Stimulated activated naive CD4-positive, alpha-beta T cell treated with Interleukin-2 at 50 U/mL for 16 hours (primary cell): ENCODE results near the gene SBF1.
A peak's percentile ranks its signal among the peaks of the same experiment; 100 is the strongest.
"Not testable (repeated sequence)": the region's sequence is repeated elsewhere in the genome, so short reads cannot be mapped to it uniquely, and the experiment has no call there.

ENCODE experiments used
- DNase-seq: peaks from one replicate; lab custom pipeline; 2025; lab: John Stamatoyannopoulos, UW

Gene SBF1, protein sequence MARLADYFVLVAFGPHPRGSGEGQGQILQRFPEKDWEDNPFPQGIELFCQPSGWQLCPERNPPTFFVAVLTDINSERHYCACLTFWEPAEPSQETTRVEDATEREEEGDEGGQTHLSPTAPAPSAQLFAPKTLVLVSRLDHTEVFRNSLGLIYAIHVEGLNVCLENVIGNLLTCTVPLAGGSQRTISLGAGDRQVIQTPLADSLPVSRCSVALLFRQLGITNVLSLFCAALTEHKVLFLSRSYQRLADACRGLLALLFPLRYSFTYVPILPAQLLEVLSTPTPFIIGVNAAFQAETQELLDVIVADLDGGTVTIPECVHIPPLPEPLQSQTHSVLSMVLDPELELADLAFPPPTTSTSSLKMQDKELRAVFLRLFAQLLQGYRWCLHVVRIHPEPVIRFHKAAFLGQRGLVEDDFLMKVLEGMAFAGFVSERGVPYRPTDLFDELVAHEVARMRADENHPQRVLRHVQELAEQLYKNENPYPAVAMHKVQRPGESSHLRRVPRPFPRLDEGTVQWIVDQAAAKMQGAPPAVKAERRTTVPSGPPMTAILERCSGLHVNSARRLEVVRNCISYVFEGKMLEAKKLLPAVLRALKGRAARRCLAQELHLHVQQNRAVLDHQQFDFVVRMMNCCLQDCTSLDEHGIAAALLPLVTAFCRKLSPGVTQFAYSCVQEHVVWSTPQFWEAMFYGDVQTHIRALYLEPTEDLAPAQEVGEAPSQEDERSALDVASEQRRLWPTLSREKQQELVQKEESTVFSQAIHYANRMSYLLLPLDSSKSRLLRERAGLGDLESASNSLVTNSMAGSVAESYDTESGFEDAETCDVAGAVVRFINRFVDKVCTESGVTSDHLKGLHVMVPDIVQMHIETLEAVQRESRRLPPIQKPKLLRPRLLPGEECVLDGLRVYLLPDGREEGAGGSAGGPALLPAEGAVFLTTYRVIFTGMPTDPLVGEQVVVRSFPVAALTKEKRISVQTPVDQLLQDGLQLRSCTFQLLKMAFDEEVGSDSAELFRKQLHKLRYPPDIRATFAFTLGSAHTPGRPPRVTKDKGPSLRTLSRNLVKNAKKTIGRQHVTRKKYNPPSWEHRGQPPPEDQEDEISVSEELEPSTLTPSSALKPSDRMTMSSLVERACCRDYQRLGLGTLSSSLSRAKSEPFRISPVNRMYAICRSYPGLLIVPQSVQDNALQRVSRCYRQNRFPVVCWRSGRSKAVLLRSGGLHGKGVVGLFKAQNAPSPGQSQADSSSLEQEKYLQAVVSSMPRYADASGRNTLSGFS (N-terminal part only)

DNA sequence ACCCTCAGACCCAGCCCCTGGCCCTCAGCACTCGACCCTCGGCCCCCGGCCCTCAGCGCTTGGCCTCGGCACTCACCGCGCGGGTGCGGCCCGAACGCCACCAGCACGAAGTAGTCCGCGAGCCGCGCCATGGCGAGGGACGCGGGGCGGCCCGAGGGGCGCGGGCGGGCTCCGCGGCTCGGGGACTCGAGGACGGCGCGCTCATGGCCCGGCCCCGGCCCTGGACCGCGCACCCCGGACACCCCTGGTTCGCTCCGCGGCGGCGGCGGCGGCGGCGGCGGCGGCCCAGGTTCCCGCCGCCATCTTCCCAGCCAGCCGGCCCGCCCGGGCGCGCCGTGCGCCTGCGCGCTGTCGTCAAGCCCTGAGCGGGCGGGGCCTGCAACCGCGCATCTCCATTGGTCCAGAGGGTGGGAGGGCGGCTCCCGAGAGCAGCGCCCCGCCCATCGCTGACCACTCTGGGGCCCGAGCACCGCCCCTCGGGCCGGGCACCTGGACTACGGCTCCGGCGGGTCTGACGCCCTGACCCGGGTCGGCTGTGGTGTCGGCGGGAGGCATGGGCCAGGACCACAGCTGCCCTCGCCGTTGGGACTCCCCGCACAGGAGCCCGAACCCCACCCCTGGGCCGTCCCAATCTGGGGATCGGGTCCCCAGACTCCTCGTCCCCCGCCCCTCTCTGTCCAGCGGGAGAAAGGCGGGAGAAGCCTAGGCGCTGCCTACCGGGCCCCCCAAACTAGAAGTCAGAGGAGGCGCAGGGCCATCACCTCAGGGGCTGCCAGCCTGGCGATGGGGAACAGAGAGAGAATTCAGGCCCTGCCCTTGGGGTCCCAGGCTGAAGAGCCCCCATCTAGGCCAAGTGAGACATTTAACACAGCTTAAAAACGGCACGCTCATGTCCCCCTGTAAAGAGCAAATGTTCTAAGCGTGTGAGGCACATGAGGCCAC lies at the start of gene SBF1:
SBF1 (minus strand) TSS at position 326 of the 942 bp plus-strand sequence; CDS start at position 131, 195 bp downstream.
- peak; percentile 84 for DNase-seq

DNA sequence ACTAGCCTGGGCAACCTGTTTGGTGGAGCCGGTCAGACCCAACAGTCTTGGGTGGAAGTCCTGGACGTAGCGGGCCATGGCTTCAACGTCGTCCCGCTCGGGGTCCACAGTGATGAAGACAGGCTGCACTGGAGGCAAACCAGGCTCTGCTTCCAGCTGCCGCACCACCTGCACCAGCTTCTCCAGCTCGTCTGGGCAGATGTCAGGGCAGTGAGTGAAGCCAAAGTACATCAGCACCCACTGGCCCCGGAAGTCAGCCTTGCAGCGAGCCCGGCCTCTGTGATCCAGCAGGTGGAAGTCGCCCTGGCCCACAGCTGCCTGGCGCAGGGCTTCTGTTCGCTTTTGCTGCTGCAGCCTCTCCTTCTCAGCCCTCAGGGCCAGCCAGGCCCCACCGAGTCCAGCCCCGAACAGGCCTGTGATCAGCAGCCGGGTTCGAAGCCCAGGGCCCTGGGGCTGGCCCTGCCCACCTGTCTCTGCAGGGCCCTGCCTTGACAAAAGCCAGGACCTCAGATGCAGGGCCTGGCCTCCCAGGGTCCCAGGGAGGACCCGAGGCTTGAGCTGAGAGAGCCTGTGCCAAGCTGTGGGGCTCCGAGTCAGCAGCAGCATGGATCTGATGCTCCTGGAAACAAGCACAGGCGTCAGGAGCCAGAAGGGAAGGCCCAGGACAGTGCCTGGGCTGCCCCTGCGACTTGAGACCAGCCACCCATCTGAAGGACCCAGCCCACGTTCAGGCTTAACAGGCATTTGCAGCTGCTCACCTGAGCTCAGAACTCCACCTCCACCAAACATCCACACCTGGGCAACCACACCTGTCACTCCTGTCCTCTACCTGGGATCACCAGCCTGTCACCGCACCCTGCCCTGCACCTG lies 49.2 kb upstream of the SBF1 start:
- no peak for DNase-seq

DNA sequence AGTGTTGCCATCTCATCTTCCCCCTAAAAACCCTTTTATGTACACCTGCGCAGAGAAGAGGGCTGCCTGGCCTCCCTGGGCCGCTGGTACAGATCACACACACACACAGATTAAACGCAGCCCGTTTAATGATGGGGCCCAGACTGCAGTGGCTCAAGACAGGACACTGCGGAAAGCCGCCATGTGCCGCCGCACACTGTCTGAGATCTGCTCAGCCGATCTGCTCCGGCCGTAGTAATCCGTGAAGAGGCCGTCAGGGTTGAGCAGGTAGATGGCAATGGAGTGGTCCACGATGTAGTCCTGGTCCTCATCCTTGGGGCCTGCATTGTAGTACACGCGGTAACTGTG lies 48.6 kb upstream of the SBF1 start:
- DNase-seq = no peak

DNA sequence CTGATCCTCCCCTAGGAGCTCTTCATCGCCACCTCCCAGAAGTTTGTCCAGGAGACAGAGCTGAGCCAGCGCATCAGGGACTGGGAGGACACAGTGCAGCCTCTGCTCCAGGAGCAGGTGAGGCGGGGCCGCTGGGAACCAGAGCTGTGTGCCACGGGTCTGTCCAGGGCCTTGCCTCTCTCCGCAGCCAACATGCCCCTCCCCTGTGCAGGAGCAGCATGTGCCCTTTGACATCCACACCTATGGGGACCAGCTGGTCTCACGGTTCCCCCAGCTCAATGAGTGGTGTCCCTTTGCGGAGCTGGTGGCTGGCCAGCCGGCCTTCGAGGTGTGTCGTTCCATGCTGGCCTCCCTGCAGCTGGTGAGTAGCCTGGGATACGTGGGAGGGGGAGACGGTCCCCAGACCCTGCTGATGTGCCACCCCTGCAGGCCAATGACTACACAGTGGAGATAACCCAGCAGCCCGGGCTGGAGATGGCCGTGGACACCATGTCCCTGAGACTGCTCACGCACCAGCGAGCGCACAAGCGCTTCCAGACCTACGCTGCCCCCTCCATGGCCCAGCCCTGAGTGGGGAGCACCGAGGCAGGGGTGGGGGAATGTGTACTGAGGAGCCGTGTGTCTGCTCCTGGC lies 48.1 kb upstream of the SBF1 start:
- DNase-seq = no peak

DNA sequence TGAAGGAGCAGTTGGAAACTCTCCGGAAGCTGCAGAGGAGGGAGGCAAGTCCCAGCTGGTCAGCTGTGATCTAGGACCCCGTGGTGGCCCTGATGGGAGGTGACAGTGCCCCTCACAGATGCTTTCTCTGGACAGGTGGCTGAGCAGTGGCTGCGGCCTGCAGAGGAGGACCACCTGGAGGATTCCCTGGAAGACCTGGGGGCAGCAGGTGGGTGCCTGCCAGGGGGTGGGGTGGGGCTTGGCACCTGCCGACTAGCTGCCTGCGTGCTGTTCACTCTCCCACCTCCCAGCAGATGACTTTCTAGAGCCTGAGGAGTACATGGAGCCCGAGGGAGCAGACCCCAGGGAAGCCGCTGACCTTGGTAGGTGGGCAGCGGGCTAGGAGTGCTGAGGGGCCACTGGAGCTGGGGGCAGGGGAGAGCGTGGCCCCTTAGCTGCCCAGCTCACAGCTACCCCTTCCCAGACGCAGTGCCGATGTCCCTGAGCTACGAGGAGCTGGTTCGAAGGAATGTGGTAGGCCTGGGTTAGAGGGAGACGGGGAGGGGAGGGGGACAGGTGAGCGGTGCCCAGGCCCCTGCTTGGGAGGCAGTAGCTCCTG lies 47.5 kb upstream of the SBF1 start:
- DNase-seq = no peak

DNA sequence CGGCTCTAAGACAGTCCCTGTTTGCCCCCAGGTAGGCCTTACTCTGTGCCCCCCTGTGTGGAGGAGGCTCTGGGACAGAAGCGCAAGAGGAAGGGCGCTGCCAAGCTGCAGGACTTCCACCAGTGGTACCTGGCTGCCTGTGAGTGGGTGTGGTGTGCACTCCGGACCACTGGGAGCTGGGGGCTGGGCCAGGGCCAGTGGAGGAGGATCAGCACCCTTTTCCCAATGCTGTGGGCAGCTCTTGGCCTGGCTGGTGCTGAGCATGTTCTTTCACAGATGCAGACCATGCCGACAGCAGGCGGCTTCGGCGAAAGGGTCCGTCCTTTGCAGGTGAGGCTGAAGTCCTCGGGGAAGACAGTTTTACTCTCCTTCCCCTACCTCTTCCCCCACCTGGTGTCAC lies 46.9 kb upstream of the SBF1 start:
- DNase-seq = no peak

DNA sequence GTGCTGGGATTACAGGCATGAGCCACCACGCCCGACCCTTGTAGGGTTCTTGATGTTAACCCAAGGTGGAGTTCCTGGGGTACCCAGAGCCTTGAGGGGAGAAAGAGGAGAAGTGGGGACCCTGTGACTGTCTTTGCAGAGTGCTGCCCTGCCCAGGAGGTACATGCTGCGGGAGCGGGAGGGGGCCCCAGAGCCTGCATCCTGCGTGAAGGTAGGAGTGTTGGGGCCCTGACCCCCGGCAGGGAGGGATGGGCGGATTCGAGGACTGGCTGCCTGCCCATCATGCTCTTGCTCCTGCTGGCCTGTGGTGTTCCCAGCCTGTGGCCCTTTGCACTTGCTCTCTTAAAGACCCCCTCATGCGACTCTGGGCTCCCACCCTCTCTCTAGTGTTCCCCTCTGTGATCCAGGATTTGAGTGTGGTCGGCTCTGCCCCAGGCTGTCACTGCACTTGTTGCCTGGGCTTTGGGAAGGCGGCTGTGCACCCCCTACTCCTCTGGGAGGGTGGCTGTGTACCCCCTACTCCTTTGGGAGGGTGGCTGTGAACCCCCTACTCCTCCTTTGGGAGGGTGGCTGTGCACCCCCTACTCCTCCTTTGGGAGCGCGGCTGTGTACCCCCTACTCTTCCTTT lies 46.1 kb upstream of the SBF1 start:
- DNase-seq = no peak

DNA sequence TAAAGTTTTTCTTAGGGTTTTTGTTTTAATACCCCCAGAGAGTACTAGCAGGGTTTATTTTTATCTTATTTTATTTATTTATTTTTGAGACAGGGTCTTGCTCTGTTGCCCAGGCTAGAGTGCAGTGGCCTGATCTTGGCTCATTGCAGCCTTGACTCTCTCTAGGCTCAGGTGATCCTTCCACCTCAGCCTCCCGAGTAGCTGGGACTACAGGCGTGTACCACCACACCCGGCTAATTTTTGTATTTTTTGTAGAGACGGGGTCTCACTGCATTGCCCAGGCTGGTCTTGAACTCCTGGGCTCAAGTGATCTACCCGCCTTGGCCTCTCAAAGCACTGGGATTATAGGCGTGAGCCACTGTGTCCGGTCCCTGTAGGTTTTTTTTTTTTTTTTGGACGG lies 45.3 kb upstream of the SBF1 start:
- DNase-seq = not testable (repeated sequence)

DNA sequence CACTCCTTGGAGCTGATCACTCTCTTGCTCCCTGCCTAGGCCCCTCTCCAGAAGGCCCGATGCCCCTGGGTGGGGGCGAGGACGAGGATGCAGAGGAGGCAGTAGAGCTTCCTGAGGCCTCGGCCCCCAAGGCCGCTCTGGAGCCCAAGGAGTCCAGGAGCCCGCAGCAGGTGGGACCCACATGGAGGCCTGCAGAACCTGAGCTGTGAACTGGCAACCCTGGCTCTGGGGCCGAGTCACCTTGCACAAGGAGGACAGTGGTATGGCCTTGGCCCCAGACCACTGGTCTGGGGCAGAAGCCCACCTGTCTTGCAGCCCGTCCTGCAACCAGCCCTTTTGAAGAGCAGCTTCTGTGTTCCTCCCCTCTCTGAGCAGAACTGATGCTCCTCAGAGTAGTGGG lies 44.3 kb upstream of the SBF1 start:
- DNase-seq = no peak

DNA sequence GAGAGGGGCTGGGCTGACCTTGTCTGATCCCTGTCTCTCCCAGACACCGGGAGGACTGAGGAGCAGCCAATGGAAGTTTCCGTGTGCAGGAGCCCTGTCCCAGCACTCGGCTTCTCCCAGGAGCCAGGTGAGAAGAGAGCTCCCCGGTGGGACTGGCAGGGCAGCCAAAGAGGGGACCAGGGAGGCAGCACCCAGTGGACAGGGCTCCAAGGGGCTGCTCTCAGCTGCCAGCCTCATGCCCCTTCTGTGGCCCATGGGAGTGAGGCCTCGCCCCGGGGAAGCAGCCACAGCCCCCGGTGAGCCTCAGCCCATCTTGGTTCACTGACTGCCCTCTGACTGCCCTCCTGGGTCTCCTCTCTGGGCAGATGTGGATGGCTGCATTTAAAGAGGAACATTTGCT lies 43.8 kb upstream of the SBF1 start:
- DNase-seq = no peak

DNA sequence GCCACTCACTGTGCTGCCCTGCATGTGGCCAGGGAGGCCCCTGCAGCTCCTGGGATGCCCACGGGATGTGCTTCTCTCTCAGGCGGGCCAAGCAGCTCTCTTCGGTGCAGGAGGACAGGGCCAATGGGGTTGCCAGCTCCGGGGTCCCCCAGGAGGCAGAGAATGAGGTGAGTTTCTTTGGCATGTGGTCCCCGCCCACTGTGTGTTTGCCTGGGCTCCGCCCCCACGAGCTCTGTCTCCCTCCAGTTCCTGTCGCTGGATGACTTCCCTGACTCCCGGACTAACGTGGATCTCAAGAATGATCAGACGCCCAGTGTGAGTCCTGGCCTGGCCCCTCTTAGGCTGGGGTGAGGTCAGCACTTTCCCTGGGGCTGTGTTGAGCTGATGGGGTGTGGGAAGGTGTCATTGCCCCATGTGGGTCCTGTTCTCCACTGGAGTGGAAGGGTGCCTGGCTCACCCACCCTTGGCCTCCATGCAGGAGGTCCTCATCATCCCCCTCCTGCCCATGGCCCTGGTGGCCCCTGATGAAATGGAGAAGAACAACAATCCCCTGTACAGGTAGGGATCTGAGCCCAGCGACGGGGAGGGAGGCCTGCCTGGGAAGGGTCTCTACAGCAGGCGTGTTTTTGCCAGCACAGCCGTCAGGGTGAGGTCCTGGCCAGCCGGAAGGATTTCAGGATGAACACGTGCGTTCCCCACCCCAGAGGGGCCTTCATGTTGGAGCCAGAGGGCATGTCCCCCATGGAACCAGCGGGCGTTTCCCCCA lies 42.8 kb upstream of the SBF1 start:
- no peak for DNase-seq

DNA sequence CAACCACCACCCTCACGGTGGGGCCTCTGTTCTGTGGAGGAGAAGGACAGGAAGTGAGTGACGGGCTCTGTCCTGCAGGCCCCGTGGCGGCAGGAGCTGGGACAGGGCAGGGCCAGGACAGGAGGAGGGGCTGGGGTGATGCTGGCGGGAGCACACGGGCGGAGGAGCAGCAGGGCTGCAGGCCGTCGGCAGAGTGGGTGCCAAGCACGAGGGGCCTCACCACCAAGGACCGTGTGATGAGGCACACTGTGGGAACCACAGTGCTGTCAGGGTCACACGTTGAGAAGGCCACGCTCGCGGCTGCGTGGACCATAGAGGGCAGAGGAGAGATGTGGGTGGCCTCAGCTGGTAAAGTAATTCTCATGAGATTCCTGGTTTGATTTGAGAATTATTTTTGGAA lies 42.1 kb upstream of the SBF1 start:
- no peak for DNase-seq

DNA sequence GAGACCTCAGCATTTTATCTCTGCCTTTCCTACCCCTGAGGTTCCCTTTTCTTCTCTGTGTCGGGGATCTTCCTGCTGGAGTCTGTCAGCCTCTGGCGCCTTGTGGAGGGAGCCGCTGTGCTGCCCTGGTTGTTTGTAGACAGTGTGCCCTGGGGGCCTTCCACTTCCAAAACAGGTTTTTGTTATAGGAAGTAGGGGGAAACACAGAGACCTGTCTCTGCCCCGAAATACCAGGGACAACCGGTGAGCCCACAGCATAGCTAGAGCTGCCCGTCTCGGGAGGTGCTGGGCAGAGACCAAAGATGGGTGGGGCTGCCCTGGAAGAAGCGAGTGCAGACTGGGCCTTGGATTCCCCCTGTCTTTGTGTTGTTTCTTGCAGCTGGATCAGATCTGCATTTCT lies 41.2 kb upstream of the SBF1 start:
- no peak for DNase-seq

DNA sequence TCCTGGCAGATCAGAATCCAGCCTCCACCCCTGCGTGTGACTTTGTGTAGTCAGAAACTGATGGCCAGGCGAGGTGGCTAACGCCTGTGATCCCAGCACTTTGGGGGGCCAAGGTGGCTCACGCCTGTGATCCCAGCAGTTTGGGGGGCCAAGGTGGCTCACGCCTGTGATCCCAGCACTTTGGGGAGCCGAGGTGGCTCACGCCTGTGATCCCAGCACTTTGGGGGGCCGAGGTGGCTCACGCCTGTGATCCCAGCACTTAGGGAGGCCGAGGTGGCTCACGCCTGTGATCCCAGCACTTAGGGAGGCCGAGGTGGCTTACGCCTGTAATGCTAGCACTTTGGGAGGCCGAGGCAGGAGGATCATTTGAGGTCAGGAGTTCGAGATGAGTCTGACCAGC lies 38.3 kb upstream of the SBF1 start:
- DNase-seq = no peak

DNA sequence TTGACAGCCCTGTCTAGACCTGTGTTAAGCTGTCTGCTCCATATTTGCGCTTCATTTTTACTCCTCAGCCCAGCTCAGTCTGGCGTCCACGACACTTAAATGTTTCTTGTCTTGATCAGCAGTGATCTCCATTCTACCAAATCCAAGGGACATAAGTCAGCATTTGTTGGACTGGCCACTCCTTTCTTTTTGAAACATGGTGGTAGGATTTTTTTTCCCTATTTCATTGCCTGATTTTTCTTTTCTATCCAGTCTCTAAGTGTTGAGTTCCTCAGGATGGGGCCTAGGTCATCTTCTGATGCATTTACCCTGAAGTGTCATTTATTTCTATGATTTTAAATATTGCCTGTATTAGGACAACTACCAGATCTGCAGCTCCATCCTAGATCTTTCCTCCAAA lies 34.1 kb upstream of the SBF1 start:
- no peak for DNase-seq

DNA sequence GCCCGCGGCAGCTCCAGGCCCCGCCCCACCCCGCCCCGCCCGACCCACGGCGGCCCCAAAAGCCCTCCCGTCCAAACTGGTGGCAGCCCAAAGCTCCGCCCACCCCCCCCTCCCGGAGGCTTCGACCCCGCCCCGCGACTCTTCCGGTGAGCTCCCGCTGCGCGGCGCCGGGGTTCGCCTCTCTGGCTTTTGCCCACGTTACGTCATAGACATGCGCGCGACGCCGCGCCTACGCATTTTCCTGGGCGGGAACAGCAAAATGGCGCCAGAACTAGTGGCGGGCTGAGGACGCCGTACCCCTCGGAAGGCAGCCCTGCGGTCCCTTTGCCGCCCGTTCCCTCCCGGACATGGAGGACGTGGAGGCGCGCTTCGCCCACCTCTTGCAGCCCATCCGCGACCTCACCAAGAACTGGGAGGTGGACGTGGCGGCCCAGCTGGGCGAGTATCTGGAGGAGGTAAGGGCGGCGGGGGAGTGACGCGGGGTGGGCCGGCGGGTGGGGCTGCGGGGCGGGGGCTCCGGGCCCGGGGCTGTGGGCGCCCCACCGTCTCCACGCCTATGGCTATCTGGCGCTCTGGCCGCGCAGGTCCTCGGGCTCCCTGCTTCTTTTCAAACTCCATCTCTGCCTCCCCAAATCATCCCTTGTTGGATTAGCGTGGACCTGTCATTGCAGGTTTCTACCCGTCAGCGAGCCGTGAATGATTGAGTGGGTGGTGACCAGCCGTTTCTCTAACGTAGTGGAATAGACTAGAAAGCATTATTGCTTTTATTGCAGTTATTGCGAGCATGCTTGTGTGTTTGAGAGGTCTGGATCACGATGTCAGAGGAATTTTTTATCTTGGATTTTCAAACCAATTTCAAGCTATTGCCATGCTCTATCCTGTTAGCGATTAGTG lies 33.4 kb upstream of the SBF1 start, which contains the start of gene NCAPH2:
NCAPH2 (plus strand) TSS at position 234 of the 894 bp plus-strand sequence; CDS start at position 348, 114 bp downstream.
- peak; percentile 70 for DNase-seq

DNA sequence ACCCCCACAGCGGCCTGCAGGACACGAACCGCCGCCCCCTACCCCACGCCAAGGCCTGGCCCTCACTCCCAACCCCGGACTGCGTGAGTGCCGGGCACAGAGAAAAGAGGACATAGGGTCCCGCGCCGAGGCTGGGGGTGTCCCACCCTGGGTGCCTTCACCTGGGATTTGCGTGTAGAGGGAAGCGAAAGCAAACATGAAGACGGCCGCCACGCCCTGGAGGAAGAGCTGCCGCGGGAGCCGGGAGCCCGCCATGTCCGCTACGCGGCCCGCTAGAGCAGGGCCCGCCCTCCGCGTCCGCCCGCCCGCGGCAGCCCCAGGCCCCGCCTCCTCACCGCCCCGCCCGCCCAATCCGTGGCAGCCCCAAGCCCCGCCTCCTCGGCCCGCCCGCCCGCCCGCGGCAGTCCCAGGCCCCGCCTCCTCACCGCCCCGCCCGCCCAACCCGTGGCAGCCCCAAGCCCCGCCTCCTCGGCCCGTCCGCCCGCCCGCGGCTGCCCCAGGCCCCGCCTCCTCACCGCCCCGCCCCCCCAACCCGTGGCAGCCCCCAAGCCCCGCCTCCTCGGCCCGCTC lies 32.7 kb upstream of the SBF1 start, which contains the start of gene LMF2:
LMF2 (minus strand) TSS at position 282 of the 570 bp plus-strand sequence; CDS start at position 255, 27 bp downstream.
- peak; percentile 98 for DNase-seq
